Measurements from ENCODE around the gene KIF4B.
"Not testable (repeated sequence)": the region's sequence is repeated elsewhere in the genome, so short reads cannot be mapped to it uniquely, and the experiment has no call there.

The KIF4B gene

GRCh38 chr5:155013526-155013925 is at the start of gene KIF4B:
KIF4B (plus strand) TSS chr5:155013755; CDS start chr5:155013860, 105 bp downstream.
- no peak for DNase-seq

- no peak for DNase-seq
Observed at GRCh38 chr5:154966081-154966841, 47.3 kb upstream of the KIF4B start.

GRCh38 chr5:154966874-154967273 is 46.7 kb upstream of the KIF4B start:
- DNase-seq: no peak

- no peak for DNase-seq
Observed at GRCh38 chr5:154967421-154968024, 46.0 kb upstream of the KIF4B start.

- no peak for DNase-seq
Observed at GRCh38 chr5:154968953-154969352, 44.6 kb upstream of the KIF4B start.

GRCh38 chr5:154970759-154971158 is 42.8 kb upstream of the KIF4B start:
- no peak for DNase-seq

GRCh38 chr5:154971501-154971900 is 42.1 kb upstream of the KIF4B start:
- DNase-seq: no peak

GRCh38 chr5:154972476-154973080 is 41.0 kb upstream of the KIF4B start:
- no peak for DNase-seq

- DNase-seq: not testable (repeated sequence)
Observed at GRCh38 chr5:154976082-154976481, 37.5 kb upstream of the KIF4B start.

GRCh38 chr5:154977409-154977808 is 36.1 kb upstream of the KIF4B start:
- no peak for DNase-seq

GRCh38 chr5:154978294-154978693 is 35.3 kb upstream of the KIF4B start:
- not testable (repeated sequence) for DNase-seq

GRCh38 chr5:154984946-154985516 is 28.5 kb upstream of the KIF4B start:
- no peak for DNase-seq

GRCh38 chr5:154986151-154986550 is 27.4 kb upstream of the KIF4B start:
- DNase-seq: no peak

GRCh38 chr5:154989626-154990025 is 23.9 kb upstream of the KIF4B start:
- DNase-seq: no peak

GRCh38 chr5:154993461-154993860 is 20.1 kb upstream of the KIF4B start:
- DNase-seq: no peak

GRCh38 chr5:154995679-154996078 is 17.9 kb upstream of the KIF4B start:
- no peak for DNase-seq

GRCh38 chr5:154997746-154998145 is 15.8 kb upstream of the KIF4B start:
- DNase-seq: no peak

GRCh38 chr5:154999865-155000264 is 13.7 kb upstream of the KIF4B start:
- DNase-seq: no peak

GRCh38 chr5:155001523-155001922 is 12.0 kb upstream of the KIF4B start:
- DNase-seq: no peak

- not testable (repeated sequence) for DNase-seq
Observed at GRCh38 chr5:155002722-155003121, 10.8 kb upstream of the KIF4B start.

- DNase-seq: no peak
Observed at GRCh38 chr5:155004138-155004744, 9.3 kb upstream of the KIF4B start.

GRCh38 chr5:155006265-155006664 is 7.3 kb upstream of the KIF4B start:
- not testable (repeated sequence) for DNase-seq

- DNase-seq: no peak
Observed at GRCh38 chr5:155008669-155009068, 4.9 kb upstream of the KIF4B start.

Data from NCI-H2107 (cell line).